Body of pancreas (tissue), 4 donors: ENCODE measurements around the gene SOX18.
A peak's percentile ranks its signal among the peaks of the same experiment; 100 is the strongest.

Source experiments
- POLR2A ChIP-seq, 3 donors: fragments of 450-650 bp; IDR thresholded peaks; one replicate each; pipeline ENCODE4 v1.6.1; 2016; ENCODE audit warnings: antibody characterized with exemption in 3 of 3, mild to moderate bottlenecking in 2 of 3
- TF ChIP-seq, protein P1 (sequence below), 7 experiments: fragments of 450-650 bp in 4 of 7; fragments of 200-600 bp in 3 of 7; sonication (generic) in 3 of 7; IDR thresholded peaks; one replicate each; pipeline ENCODE4 v1.5.1; 2016 to 2019; ENCODE audit warnings: antibody characterized with exemption in 7 of 7

DNA sequence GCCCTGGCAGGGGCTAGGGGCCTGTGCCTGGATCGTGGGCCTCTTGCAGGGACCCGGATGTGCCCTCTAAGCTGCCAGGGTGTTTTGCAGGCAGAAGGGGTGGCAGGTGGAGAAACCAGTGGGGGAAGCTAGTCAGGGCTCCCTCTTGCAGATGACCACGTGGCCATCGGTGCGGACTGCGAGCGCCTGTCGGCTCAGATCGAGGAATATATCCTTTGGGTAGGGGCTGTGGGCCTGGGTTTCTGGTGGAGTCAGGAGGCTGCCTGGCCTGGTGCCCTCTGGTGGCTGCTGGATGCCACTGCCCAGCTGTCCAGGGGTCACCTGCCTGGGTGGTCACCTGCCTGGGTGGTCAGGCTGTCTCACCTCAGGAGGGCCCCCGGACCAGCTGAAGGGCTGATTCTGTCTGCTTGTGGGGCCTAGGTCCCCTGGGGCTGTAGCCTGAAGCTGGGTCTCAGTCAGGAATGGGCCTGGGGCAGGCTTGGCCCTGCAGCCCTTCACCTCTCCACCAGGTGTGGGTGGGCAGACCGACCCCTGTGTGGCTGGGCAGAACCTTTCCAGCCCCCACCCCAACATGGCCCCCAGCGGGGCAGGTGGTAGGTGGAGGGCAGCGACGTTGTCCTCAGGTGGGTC is 20.3 kb upstream of the SOX18 start:
- TF ChIP-seq, protein P1, sequence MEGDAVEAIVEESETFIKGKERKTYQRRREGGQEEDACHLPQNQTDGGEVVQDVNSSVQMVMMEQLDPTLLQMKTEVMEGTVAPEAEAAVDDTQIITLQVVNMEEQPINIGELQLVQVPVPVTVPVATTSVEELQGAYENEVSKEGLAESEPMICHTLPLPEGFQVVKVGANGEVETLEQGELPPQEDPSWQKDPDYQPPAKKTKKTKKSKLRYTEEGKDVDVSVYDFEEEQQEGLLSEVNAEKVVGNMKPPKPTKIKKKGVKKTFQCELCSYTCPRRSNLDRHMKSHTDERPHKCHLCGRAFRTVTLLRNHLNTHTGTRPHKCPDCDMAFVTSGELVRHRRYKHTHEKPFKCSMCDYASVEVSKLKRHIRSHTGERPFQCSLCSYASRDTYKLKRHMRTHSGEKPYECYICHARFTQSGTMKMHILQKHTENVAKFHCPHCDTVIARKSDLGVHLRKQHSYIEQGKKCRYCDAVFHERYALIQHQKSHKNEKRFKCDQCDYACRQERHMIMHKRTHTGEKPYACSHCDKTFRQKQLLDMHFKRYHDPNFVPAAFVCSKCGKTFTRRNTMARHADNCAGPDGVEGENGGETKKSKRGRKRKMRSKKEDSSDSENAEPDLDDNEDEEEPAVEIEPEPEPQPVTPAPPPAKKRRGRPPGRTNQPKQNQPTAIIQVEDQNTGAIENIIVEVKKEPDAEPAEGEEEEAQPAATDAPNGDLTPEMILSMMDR (IDR thresholded peaks at IDR 0.05) = peak; percentile 40 to 59 (median 48)
- no peak for TF ChIP-seq POLR2A (IDR thresholded peaks at IDR 0.05)
